Activated T-cell treated with anti-CD3 and anti-CD28 coated beads for 48 hours (primary cell): ENCODE measurements around the gene KDM4B.
"Not testable (repeated sequence)": the region's sequence is repeated elsewhere in the genome, so short reads cannot be mapped to it uniquely, and the experiment has no call there.

Source experiments
- DNase-seq: peaks from one replicate; pipeline ENCODE4 v3.0.0-alpha.2; 2020; ENCODE audit warnings: low read depth

Gene KDM4B

GRCh38 chr19:5172859-5173630, 204.1 kb downstream of the KDM4B start:
- no peak for DNase-seq

GRCh38 chr19:5173993-5174392, 205.1 kb downstream of the KDM4B start:
- DNase-seq, result no peak

- DNase-seq, result no peak
Measured at GRCh38 chr19:5177745-5178450, 209.0 kb downstream of the KDM4B start.

GRCh38 chr19:5178841-5179240, 209.9 kb downstream of the KDM4B start:
- DNase-seq, result no peak

DNA sequence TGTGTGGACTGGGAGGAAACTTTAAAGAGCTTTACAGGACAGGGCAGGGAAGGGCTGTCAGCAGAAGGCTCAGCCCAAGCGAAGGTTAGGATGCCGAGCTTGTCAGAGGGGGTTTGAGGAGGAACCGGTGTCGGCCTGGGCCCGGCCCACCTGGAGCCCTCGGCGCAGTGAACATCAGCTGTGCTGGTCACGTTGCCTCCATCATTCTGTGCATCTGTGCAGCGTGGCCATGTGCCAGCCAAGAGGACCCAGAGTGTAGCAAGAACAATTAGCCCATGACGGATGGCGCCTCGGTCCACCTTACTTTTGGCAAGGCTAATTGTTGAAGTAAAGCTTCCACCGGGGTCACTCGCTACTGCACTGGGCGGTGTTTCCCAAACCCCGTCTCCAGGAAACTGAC, 210.3 kb downstream of the KDM4B start:
- DNase-seq, result no peak

GRCh38 chr19:5181329-5181728, 212.4 kb downstream of the KDM4B start:
- no peak for DNase-seq

DNA sequence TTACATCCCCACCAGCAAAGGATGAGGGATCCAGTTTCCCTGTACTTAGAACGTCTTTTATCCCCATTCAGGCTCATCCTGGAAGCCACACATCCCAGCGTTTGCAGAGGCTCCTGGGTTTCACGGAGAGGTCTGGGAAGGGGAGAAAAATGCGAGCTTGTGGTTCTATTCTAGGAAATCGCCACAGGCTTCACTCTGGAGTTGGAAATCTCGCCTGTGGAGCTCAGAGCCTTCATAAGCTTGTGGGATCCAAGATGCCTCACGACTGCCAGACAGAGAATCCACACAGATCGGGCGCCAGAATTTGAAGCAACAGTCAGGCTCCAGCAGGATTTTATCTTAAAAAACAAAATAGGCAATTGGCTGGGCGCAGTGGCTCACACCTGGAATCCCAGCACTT, 213.8 kb downstream of the KDM4B start:
- no peak for DNase-seq

DNA sequence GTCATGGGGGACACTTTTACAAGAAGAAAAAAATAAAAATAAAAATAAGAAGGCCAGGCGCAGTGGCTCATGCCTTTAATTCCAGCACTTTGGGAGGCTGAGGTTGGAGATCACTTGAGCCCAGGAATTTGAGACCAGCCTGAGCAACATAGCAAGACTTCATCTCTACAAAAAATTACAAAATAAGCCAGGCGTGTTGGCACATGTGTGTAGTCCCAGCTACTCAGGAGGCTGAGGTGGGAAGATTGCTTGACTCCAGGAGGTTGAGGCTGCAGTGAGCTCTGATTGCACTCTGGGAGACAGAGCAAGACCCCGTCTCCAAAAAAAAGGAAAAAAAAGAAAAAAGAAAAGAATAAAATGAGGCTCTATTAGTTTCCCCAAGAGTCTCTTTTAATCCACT, 214.7 kb downstream of the KDM4B start:
- no peak for DNase-seq

GRCh38 chr19:5184930-5185329, 216.0 kb downstream of the KDM4B start:
- DNase-seq, result no peak

GRCh38 chr19:5186293-5187050, 217.6 kb downstream of the KDM4B start:
- no peak for DNase-seq

GRCh38 chr19:5188548-5189317, 219.8 kb downstream of the KDM4B start:
- DNase-seq, result no peak

DNA sequence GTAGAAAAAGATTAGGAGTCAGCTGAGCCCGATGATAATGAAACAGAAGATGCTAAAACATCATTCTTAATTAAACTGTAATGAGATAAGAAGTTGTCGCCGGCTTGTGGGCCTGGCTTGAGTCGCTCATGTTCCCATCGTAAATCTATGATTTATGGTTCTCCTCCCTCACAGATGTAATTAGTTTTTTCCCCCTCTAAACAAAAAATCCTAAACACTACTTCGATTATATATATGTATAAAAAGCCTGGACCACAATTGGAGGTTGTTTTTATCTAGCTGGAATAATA, 220.3 kb downstream of the KDM4B start:
- no peak for DNase-seq

- DNase-seq, result no peak
Measured at GRCh38 chr19:5191091-5191490, 222.2 kb downstream of the KDM4B start.

GRCh38 chr19:5192568-5192967, 223.7 kb downstream of the KDM4B start:
- no peak for DNase-seq

DNA sequence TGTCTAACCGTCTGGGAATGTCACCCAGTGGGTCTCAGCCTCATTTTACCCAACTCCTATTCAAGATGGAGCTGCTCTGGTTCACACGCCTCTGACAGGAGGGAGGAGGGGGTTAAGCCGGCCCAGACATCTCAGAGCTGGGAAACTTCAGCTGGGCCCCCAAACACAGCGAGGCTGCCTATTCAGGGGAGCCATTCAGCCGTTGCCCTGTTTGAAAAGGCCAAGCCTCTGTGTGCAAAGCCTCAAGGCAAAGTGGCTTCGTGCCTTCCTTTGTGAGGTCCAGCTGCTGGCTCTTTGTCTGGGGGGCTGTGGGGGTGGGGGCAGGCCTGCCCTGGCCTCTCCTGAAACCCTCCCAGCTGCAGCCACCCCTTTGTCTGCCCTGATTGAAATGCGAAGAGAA, 224.3 kb downstream of the KDM4B start:
- DNase-seq, result no peak

DNA sequence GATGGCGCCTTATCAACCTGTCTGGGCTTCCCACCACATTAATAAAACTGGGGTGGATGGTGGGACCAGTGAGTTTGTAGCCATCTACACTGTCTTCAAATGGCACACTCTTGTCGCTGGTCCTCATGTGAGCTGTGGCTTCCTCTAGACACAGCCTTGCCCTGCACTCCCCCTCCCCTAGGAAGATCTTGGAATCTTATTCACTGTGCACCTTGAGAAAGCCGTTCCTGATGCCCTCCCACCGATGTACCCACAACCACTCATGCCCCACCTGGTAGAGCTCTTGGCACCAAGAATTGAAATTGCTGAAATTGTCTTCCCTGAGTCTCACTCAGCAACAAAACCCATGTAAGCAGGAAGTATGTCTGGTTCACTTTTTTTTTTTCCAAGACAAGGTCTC, 225.7 kb downstream of the KDM4B start:
- DNase-seq, result no peak

DNA sequence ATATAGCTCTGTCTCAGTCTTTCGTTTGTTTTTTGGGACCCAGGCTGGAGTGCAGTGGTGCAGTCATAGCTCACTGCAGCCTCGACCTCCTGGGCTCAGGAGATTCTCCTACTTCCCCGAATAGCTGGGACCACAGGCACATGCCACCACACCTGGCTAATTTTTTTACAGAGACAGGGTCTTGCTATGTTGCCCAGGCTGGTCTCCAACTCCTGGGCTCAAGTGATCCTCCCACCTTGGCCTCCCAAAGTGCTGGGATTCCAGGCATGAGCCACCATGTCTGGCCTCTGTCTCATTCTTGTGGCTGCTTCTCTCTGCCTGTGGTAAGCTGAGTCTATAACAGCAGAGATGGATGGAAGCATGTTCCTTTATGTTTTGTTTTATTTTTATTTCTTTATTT, 226.7 kb downstream of the KDM4B start:
- DNase-seq, result not testable (repeated sequence)

GRCh38 chr19:5196832-5197231, 227.9 kb downstream of the KDM4B start:
- DNase-seq, result no peak

DNA sequence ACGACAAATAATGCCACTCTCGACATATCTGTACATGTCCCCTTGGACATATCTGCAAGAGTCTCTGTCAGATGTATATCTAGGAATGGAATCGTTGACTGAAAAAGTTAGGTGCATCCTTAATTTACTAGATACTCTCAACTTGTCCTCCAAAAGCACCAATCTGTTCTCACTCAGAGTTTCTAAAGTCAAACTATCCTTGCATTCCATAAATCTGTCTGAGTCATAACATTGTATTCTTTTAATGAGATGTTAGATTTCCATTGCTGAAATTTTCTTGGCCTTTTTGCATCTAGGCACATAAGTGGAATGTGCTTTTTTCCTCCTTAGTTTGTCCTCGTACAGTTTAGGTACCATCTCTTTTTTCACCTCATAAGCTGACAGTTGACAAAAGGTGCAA, 231.9 kb downstream of the KDM4B start:
- no peak for DNase-seq

GRCh38 chr19:5202553-5202952, 233.6 kb downstream of the KDM4B start:
- no peak for DNase-seq
